Smooth muscle cell (in vitro differentiated cells): Measurements from ENCODE around the gene HMGXB3. TPM values are rescaled to one million over a fixed set of nuclear protein-coding genes. Genes with fewer than 3 reads are reported as not detected.

ENCODE experiments used
- DNase-seq: peaks from one replicate; lab custom pipeline; 2025; ENCODE audit not compliant: unreplicated experiment; lab: John Stamatoyannopoulos, UW
- H2AFZ ChIP-seq: fragments of 200-600 bp; sonication (generic); 2 replicates; pipeline ENCODE4 v1.6.0; 2016; ENCODE audit warnings: antibody characterized with exemption, low read depth, mild to moderate bottlenecking
- H3F3A ChIP-seq: fragments of 200-600 bp; sonication (generic); 2 replicates; pipeline ENCODE4 v1.6.0; 2017; ENCODE audit warnings: antibody characterized with exemption, low read depth
- H3K27ac ChIP-seq: fragments of 200-600 bp; sonication (generic); 2 replicates; pipeline ENCODE4 v1.5.1; 2016; ENCODE audit warnings: low read depth, mild to moderate bottlenecking
- H3K27me3 ChIP-seq: fragments of 200-600 bp; sonication (generic); 2 replicates; pipeline ENCODE4 v1.6.1; 2016; ENCODE audit warnings: low read depth, mild to moderate bottlenecking
- H3K36me3 ChIP-seq: fragments of 200-600 bp; sonication (generic); 2 replicates; pipeline ENCODE4 v1.5.1; 2016; ENCODE audit warnings: low read depth
- H3K4me1 ChIP-seq: fragments of 200-600 bp; sonication (generic); 2 replicates; pipeline ENCODE4 v1.5.1; 2016; ENCODE audit warnings: low read depth
- H3K4me2 ChIP-seq: fragments of 200-600 bp; sonication (generic); 2 replicates; pipeline ENCODE4 v1.6.0; 2016; ENCODE audit warnings: mild to moderate bottlenecking
- H3K4me3 ChIP-seq: fragments of 200-600 bp; sonication (generic); 2 replicates; pipeline ENCODE4 v1.5.1; 2016; ENCODE audit warnings: mild to moderate bottlenecking
- H3K79me2 ChIP-seq: fragments of 200-600 bp; sonication (generic); 2 replicates; pipeline ENCODE4 v1.6.0; 2016; ENCODE audit warnings: low read depth, mild to moderate bottlenecking
- H3K9ac ChIP-seq: fragments of 200-600 bp; sonication (generic); 2 replicates; pipeline ENCODE4 v1.6.0; 2016; ENCODE audit warnings: low read depth
- H3K9me3 ChIP-seq: fragments of 200-600 bp; sonication (generic); replicated peaks from 2 replicates; pipeline ENCODE4 v1.5.1; 2016; ENCODE audit warnings: low read depth
- H4K20me1 ChIP-seq: fragments of 200-600 bp; sonication (generic); 2 replicates; pipeline ENCODE4 v1.6.0; 2016; ENCODE audit warnings: low read depth
- CTCF ChIP-seq: fragments of 200-600 bp; sonication (generic); IDR thresholded peaks from 2 replicates; pipeline ENCODE4 v1.5.1; 2017; ENCODE audit warnings: borderline replicate concordance, mild to moderate bottlenecking, antibody characterized with exemption; ENCODE audit not compliant: insufficient read depth, poor library complexity, severe bottlenecking
- WGBS: methylation state at CpG from one replicate; pipeline ENCODE4 v1.1.7; 2016; ENCODE audit warnings: low lambda C conversion rate; 5-methylcytosine and 5-hydroxymethylcytosine counted together
- polyA plus RNA-seq: library from polyadenylated mRNA; unstranded; fragments of >200 nt; fragmentation: Nextera tagmentation; extraction: Ambion mirVana; gene quantifications from 2 replicates; pipeline ENCODE4 v1.2.1, GENCODE V29; 2016
- total RNA-seq: library from RNA; depleted of rRNA; stranded (reverse); fragments of >200 nt; gene quantifications from 2 replicates; pipeline ENCODE4 v1.2.3, GENCODE V29; 2014

Gene HMGXB3
- total and polyA plus RNA-seq, 2 experiments from 2014 or later, result 31.4 to 41.8 TPM

- Histone ChIP-seq H3K27ac (no peak overlapping the region), H2AFZ (no peak overlapping the region)
Measured at GRCh38 chr5:149995385-149996204, 4.9 kb upstream of the HMGXB3 start.

GRCh38 chr5:149996205-149996890 is 4.2 kb upstream of the HMGXB3 start:
- no peaks in the 10 kb centered on the region for H3K27me3 ChIP-seq
- no peak overlapping the region for H3K4me3 ChIP-seq
- peaks cover 9% of the 10 kb centered on the region for H3K4me1 ChIP-seq
- H3K36me3 ChIP-seq, result peaks cover 3% of the 10 kb centered on the region
- DNase-seq, result no peak
- H3F3A ChIP-seq, result no peaks in the 10 kb centered on the region
- H2AFZ ChIP-seq, result no peak overlapping the region
- H3K9ac ChIP-seq, result no peak overlapping the region
- H3K79me2 ChIP-seq, result peaks cover 26% of the 10 kb centered on the region
- no peaks in the 10 kb centered on the region for H3K9me3 ChIP-seq
- no peak overlapping the region for H3K4me2 ChIP-seq
- no peak overlapping the region for H3K27ac ChIP-seq
- no peak for TF ChIP-seq CTCF
- H4K20me1 ChIP-seq, result peaks cover 2% of the 10 kb centered on the region
- WGBS, result 88% methylated on average over 6 of the region's 6 CpGs

More at GRCh38 chr5:149995385-149996204, 4.9 kb upstream of the HMGXB3 start:
- H3K9me3 ChIP-seq, result no peaks in the 10 kb centered on the region
- H3K79me2 ChIP-seq, result peaks cover 18% of the 10 kb centered on the region
- WGBS, result 92% methylated on average over 14 of the region's 14 CpGs
- peaks cover 3% of the 10 kb centered on the region for H3K36me3 ChIP-seq
- no peak for TF ChIP-seq CTCF
- H3F3A ChIP-seq, result no peaks in the 10 kb centered on the region
- H3K27me3 ChIP-seq, result no peaks in the 10 kb centered on the region
- H3K9ac ChIP-seq, result no peak overlapping the region
- H4K20me1 ChIP-seq, result no peaks in the 10 kb centered on the region
- H3K4me1 ChIP-seq, result peaks cover 9% of the 10 kb centered on the region
- no peak overlapping the region for H3K4me2 ChIP-seq
- DNase-seq, result no peak
- H3K4me3 ChIP-seq, result no peak overlapping the region

- Histone ChIP-seq H3K27ac (no peak overlapping the region), H4K20me1 (peaks cover 20% of the 10 kb centered on the region), H3K4me2 (no peak overlapping the region), H3K9ac (no peak overlapping the region), H3K79me2 (peaks cover 45% of the 10 kb centered on the region), H3K4me1 (peaks cover 21% of the 10 kb centered on the region), H3K9me3 (no peaks in the 10 kb centered on the region), H3K4me3 (no peak overlapping the region), H3F3A (no peaks in the 10 kb centered on the region), H3K36me3 (peaks cover 3% of the 10 kb centered on the region), H3K27me3 (no peaks in the 10 kb centered on the region), H2AFZ (no peak overlapping the region)
- no peak for TF ChIP-seq CTCF
- DNase-seq, result no peak
- WGBS, result 100% methylated on average over 3 of the region's 3 CpGs
Measured at GRCh38 chr5:149998281-149998680, 2.3 kb upstream of the HMGXB3 start.
